ENCODE data around the gene RASGEF1C. TPM values are rescaled to one million over a fixed set of nuclear protein-coding genes. Genes with fewer than 3 reads are reported as not detected.

The RASGEF1C gene
- total RNA-seq, 1 experiment from 2014 or later: 0.29 TPM

DNA sequence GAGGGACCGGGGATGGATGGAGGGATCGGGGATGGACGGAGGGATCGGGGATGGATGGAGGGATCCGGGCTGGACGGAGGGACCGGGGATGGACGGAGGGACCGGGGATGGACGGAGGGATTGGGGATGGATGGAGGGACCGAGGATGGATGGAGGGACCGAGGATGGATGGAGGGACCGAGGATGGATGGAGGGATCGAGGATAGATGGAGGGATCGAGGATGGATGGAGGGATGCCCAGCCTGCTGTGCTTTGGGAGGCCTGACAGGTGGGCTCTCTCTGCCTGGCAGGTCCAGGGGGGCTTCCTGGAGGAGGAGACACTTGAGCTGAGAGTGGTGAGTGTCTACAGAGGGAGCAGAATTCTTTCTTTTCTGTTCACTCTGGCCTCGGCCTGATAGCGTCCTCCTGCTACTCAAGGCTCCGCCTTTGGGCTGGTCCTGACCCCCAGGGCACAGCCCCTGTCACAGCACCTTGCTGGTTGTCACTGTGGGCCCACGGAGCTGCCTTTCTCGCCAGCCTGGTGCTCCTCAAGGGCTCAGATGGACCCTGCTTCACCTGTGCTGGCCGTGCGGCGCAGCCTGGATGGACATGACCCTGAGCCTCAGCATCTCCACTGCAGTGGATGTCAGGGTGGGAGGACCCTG is 95.2 kb downstream of the RASGEF1C start:
- no peak for DNase-seq
- Histone ChIP-seq H3K9me2 (replicated peaks; ENCODE audit: low read length) (no peaks in the 10 kb centered on the region), H3K9ac (ENCODE audit: low read length) (no peak overlapping the region), H3K4me2 (ENCODE audit: low read length) (no peak overlapping the region), H3F3A (ENCODE audit: low read length, unreplicated experiment) (no peaks in the 10 kb centered on the region), H3K9me3 (ENCODE audit: low read length) (no peaks in the 10 kb centered on the region), H3K79me2 (ENCODE audit: low read length) (no peaks in the 10 kb centered on the region), H3K27me3 (ENCODE audit: low read length) (no peaks in the 10 kb centered on the region), H3K4me3 (ENCODE audit: low read length) (no peak overlapping the region), H2AFZ (ENCODE audit: low read length) (no peak overlapping the region), H3K36me3 (ENCODE audit: low read depth, low read length) (no peaks in the 10 kb centered on the region), H4K20me1 (ENCODE audit: low read length) (no peaks in the 10 kb centered on the region), H3K4me1 (ENCODE audit: insufficient read depth, low read length) (no peaks in the 10 kb centered on the region), H3K27ac (ENCODE audit: low read length) (no peak overlapping the region)
- ATAC-seq: no peak
- intact Hi-C loops (cut with micrococcal nuclease): no loop called here
- BruUV-seq (replicated peaks): no TSS peak
- ChIA-PET POLR2A (ENCODE audit: unreplicated experiment) (no interaction called here), CTCF (no interaction called here)
- TF ChIP-seq, protein P1, sequence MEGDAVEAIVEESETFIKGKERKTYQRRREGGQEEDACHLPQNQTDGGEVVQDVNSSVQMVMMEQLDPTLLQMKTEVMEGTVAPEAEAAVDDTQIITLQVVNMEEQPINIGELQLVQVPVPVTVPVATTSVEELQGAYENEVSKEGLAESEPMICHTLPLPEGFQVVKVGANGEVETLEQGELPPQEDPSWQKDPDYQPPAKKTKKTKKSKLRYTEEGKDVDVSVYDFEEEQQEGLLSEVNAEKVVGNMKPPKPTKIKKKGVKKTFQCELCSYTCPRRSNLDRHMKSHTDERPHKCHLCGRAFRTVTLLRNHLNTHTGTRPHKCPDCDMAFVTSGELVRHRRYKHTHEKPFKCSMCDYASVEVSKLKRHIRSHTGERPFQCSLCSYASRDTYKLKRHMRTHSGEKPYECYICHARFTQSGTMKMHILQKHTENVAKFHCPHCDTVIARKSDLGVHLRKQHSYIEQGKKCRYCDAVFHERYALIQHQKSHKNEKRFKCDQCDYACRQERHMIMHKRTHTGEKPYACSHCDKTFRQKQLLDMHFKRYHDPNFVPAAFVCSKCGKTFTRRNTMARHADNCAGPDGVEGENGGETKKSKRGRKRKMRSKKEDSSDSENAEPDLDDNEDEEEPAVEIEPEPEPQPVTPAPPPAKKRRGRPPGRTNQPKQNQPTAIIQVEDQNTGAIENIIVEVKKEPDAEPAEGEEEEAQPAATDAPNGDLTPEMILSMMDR (conservative IDR thresholded peaks at IDR 0.05; ENCODE audit: low read depth, low read length): no peak
- TF ChIP-seq EZH2phosphoT487 (IDR thresholded peaks at IDR 0.05; ENCODE audit: borderline replicate concordance, low read length): no peak
- TF ChIP-seq EZH2 (IDR thresholded peaks at IDR 0.05; ENCODE audit: low read length, unreplicated experiment): no peak

DNA sequence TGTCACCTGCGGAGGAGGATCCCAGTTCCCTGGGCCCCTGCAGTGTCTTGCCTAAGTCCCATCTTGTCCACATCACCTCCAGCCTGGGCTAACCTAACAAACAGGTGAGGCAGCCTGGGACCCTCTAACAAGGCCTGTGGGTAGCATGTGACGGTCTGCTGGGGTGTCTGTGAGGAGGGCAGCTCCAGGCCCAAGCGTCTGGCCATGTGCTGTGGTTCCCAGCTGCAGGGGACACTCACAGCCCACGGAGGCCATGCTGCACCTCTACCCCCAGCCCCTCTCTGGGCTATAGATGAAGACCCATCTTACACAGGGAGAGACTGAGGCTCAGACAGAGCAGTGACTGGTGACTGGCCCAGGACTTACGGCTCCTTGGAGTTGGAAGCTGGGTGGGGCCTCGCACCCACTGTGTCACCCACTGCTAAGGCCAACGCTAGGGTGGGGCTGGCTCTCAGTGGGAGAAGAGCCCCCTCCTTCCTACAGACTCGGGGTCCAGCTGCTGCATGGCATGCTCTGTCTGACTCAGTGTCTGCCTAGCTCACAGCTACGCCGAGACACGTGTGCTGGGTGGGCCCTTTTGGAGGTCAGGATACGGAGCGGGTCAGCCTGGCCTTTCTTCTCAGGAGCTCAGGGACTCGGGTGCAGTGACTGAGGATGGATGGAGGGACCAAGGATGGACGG is 96.7 kb downstream of the RASGEF1C start:
- Histone ChIP-seq H4K20me1 (ENCODE audit: low read length) (no peaks in the 10 kb centered on the region), H3F3A (ENCODE audit: low read length, unreplicated experiment) (no peaks in the 10 kb centered on the region), H3K79me2 (ENCODE audit: low read length) (no peaks in the 10 kb centered on the region), H3K4me2 (ENCODE audit: low read length) (no peak overlapping the region), H2AFZ (ENCODE audit: low read length) (no peak overlapping the region), H3K36me3 (ENCODE audit: low read depth, low read length) (no peaks in the 10 kb centered on the region), H3K9me2 (replicated peaks; ENCODE audit: low read length) (no peaks in the 10 kb centered on the region), H3K4me1 (ENCODE audit: insufficient read depth, low read length) (no peaks in the 10 kb centered on the region), H3K9ac (ENCODE audit: low read length) (no peak overlapping the region), H3K9me3 (ENCODE audit: low read length) (no peaks in the 10 kb centered on the region), H3K27me3 (ENCODE audit: low read length) (no peaks in the 10 kb centered on the region), H3K27ac (ENCODE audit: low read length) (no peak overlapping the region), H3K4me3 (ENCODE audit: low read length) (no peak overlapping the region)
- CTCF ChIA-PET: no interaction called here
- no TSS peak for BruUV-seq (replicated peaks)
- POLR2A ChIA-PET (ENCODE audit: unreplicated experiment): no interaction called here
- TF ChIP-seq EZH2phosphoT487 (IDR thresholded peaks at IDR 0.05; ENCODE audit: borderline replicate concordance, low read length) (no peak), EZH2 (IDR thresholded peaks at IDR 0.05; ENCODE audit: low read length, unreplicated experiment) (no peak)
- TF ChIP-seq, protein P1 (conservative IDR thresholded peaks at IDR 0.05; ENCODE audit: low read depth, low read length): no peak
- intact Hi-C loops (cut with micrococcal nuclease): no loop called here
- no peak for ATAC-seq
- no peak for DNase-seq

Measured in PC-3 (cell line).